Mucosa of gallbladder (tissue), 1 donor: ENCODE results near the gene DLGAP4. TPM values are rescaled to one million over a fixed set of nuclear protein-coding genes. Genes with fewer than 3 reads are reported as not detected.
"Not testable (repeated sequence)": the region's sequence is repeated elsewhere in the genome, so short reads cannot be mapped to it uniquely, and the experiment has no call there.

Source experiments
- DNase-seq: peaks from one replicate; pipeline ENCODE4 v3.0.0-alpha.2; 2020; ENCODE audit warnings: low spot score
- total RNA-seq: library from RNA; stranded (reverse); gene quantifications from one replicate; pipeline ENCODE4 v1.2.1, GENCODE V29; 2021
- donor health status: DM: no; HTN: no; CAD: no.

Gene DLGAP4
- total RNA-seq, 1 donor from 2014 or later = 78.4 TPM

GRCh38 chr20:36455972-36456625 is 150.0 kb downstream of the DLGAP4 start:
- DNase-seq = no peak

DNA sequence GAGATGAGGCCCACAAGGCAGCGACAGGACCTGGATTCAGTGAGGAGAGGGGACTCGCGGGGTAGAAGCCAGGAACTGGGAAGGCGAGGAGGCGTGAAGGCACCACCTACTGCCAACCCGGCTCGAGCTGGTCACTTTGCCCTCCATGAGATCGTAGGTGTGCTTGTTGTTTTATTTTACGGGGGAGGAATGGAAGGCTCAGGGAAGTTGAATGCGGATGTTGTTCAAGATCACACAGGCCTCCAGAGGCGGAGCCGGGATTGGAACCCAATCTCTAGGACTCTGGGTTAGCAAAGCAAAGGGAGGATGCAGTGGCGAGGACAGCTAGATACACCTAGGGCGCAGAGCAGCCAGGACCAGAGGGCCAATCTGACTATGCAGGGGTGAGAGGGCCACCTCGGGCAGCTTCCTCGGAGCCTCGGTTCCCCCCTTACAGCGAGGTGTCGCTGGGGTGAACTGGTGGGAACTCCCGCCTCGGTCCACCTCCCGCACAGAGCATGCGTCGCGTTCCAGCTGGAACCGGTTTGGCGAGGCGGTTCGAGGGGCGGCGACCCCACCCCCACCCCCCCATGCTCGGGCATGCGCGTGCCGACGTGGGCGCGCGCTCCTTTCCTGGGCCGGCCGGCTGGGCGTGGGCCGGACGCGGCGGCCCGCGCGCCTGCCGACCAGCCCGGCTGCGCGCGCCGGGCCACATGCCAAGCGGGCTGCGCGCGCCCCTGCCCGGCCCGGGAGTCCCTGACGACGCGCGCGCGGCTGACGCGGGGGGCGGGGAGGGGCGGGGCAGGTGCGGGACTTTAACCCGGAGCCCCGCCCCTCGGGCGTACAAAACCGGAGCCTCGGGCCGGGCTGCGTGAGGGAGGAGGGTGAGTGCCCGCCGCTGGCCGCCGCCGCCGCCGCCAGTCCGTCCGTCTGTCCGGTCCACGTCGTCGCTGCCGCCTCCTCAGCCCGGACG is 154.8 kb downstream of the DLGAP4 start:
- peak; percentile 95 for DNase-seq

DNA sequence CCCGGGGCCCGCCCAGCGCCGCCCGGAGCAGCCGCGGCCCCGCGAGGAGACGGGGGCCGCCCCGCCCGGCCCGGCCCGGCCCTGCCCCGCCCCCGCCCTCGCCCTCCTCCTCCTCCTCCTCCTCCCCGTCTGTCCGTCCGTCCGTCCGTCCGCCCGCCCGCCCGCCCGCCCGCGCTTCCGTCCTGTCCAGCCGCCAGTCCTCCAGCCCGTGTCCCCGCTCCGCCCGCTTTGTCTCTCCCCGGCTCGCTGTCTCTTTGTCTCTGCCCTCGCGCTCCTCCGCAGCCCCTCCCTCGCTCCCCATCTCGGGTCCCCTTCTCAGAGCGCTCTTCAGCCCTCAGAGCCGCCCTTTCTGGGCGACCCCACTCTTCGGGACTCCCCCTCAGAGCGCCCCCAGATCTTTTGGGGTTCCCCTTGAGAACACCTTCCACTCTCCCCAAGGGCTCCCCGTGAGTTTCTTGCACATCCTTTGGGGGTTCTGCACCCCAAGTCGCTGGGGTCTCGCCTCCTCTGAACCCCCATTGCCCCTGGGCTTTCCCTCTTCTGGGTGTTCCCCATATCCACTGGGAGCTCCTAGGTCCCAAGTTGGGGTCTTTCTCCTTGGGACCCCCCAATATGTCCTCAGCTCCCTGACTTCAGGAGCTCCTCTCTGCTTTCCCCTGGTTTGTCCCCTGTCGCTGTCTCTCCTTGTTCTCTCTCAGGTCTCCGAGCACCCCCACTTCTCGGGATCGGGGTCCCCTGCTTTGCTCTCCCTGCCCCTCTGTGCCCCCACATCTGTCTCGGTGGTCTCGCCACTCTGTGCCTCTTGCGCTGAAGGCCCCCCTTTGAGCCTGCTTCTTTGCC is 155.7 kb downstream of the DLGAP4 start:
- peak; percentile 44 for DNase-seq

DNA sequence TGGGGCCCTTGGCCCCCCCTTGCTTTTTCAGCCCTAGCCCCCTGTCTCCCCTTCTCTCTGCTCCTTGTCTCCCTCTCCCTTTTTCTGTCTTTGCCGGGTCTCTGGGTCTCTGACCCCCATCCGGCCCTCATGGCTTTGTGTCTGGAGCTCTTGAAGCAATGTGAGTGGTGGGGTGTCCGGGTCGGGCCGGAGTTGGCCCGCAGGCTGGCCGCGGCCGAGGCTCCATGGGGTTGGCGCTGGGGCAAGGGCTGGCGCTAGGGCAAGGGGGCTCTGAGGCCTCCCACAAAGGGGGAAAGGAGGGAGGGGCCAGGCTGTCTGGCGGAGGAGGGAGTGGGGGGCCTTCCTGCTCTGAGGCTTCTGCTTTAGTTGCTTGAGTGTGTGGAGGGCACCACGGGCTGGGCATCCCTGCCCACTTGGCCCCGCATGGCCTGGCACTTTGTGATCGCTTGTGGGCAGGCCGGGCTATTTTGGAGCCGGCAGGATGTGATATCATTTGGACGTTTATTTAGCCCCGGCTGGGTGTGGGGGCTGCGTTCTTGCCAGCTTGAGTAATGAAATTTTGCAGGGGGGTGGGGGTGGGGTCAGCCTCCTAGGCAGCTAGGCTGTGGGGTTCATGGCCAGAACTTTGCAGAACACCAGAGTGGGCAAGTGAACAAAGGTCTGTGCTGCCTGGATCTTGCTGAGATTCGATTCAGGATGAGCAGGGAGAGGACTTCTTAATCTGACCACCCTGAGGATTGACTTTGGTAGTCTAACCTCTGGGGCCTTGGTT is 156.5 kb downstream of the DLGAP4 start:
- DNase-seq = peak; percentile 48

GRCh38 chr20:36463212-36464061 is 157.3 kb downstream of the DLGAP4 start:
- DNase-seq = no peak

- no peak for DNase-seq
Measured at GRCh38 chr20:36465109-36466080, 159.3 kb downstream of the DLGAP4 start.

DNA sequence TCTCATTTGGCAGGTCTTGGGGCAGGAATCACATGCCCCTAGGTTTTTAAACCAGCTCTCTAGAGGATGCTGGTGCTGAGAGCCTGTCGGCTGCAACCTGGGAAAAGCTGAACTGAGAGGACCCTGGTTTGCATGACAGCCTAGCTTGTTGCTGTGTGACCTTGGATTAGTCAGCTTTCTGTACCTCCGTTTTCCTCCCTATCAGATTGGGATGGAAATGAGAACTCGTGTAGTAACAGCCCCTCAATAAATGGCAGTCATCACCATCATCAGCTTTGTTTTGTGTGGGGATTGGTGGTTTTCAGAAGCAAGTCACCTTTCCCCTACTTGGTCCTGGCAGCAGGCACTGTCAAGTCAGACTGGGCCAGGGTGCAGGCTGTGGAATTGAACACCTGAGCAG is 159.9 kb downstream of the DLGAP4 start:
- no peak for DNase-seq

DNA sequence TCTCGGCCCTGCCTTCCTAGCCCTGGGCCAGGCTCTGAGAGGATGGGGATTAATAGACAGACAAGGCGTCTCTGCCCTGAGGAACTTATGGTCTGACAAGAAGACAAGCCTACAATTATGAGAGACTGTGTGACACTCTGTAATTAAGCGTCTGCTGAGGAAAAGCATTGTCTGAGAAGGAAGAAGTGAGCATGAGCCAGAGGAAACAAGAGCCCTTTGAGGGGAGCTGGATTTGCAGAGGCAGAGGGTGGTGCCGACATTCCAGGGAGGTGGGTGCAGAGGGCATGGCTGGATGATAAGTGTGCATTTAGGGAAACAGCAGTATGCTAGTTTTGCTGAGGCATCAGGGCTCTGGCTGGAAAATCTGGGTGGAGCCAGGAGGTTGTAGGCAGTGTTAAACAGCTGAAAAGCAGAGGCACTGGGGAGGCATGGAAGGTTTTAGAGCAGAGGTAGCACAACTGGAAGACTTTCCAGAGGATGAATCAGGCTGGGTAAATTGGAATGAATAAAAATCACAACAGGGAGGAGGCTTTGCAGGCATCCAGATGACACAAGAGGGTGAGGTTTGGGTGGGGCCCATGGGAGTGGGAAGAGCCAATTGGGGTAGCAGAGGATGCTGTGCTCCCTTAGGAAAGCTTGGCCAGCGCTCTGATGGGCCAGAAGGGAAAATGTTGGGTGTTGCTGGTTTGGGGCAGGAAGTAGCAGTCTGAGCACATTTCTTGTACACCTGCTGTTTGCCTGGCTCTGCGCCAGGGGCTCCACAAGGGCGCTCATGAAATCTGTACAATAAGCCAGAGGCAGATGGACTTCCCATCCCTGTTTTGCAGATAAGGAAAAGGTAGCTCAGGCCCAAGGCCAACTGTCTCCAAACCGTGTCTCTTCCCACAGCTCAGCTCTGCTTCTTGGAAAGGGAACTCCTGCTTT is 161.2 kb downstream of the DLGAP4 start:
- DNase-seq = peak; percentile 35

DNA sequence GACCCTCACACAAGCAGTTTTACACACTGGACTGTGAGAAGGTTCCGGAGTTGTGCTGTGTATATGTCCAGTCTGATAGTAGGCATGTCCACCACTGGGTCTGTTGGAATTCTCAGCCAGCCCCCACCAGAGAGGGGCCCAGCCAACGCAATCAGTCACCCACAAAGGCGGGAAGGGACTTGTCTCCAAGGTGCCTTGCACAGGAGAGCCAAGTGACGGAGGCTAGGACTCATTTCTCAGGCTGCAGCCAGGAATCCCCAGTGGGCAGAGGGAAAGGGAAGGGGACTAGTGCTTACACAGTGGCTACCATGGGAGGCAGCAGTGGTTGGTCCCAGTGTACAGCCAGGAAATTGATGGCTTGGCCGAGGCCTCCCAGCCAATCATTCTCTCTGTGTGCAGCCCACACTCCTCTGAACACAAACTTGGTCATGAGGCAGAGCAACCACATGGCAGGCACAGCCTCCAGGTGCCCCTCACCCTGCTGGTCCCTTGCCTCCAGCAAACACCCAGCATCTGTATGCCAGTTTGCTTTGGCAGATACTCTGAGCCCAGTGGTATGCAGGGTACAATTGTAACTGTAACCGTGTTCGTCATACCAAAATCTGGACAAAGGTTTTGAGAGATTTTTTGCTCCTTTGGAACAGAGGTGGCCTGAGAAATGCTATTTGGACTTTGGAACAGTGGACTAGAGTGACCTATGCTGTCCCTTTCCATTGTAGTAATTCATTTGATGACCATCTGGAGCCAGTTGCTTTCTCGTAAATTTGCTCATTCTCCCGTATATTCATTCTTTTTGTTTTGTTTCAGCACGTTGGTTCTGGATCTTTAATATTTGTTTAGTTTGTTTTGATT is 162.2 kb downstream of the DLGAP4 start:
- no peak for DNase-seq

DNA sequence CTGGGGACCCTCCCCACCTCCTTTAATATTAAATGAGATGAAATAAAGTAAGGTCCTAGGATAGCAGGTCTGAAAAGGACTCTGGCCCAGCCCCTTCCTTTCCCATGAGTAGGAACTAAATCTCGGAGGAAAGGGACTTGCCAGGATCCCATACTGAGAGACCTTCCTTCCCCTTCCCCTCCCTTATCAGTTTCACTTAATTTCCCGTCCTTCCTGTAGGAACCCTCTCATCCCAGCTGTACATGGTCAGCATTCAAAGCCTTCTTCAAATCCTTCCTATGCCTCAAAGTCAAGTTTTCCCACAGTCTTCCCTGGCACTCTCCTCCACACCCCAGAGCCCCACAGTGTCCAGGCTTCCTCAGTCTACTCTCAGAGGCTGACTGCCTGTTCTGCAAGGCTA is 163.8 kb downstream of the DLGAP4 start:
- no peak for DNase-seq

DNA sequence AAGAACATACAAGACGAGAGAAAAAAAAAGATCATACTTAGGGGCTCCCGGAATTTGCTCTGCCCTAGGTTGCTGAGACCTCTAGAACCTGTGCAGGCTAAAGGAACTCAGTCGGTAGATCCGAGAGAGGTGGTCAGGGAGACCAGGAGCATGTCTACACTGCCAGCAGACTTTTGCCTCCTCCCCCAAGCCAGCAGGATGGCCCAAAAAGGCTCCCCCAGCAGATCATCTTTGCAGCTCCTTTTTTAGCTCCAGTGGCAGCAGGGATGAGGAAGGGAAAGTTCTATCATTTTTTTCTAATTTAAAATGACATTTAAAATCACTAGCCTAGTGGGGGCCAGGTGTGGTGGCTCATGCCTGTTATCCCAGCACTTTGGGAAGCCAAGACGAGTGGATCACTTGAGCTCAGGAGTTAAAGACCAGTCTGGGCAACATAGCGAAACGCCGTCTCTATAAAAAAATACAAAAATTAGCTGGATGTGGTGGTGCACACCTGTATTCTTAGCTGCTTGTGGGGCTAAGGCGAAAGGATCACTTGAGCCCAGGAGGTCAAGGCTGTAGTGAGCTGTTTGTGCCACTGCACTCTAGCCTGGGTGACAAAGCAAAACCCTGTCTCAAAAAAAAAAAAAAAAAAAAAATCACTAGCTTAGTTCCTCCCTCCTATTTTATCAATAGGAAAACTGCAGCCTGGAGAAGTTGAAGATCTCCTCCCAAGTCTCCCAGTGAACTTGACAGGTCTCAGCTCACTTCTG is 165.9 kb downstream of the DLGAP4 start:
- DNase-seq = no peak

DNA sequence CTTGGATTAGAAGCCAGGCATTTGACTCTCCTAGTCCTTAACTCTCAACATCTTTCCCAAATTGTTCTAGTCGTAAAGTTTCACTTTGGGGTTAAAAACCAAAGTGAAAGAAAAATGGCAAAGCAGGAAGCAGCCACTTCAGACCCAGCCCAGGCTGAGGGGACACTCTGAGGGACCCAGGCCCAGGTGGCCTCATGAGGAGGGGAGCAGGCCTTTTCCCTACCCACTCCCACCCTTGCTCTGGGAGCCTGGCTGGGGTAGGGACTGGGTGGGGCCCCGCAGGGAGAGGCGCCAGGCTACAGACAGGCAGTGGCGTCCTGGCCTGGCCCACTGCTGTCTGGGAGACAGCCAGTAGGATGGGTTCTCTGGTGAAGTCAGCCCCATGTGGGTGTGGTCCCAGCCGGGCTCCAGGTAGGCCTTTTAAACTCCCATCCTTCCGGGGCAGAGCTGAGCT is 166.5 kb downstream of the DLGAP4 start:
- DNase-seq = peak; percentile 60

- DNase-seq = no peak
Measured at GRCh38 chr20:36473164-36473563, 167.0 kb downstream of the DLGAP4 start.

DNA sequence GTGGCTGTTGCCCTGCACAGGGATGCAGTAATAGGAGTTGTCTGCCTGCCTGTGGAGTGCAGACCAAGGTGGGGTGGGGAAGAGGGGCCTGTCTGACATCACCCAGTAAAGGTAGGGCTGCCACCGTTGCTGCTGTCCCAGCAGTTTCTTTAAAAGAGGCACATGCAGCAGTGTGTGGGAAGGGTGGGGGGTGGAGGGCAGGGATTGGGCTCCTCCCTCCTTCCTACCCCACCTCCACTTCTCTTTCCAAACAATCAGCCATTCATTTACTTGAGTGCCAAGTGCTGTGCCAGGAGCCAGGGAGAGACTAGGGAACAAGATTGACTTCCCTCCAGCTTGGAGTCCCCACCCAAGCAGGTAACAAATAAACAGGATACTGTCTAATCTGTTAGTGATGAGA is 168.4 kb downstream of the DLGAP4 start:
- no peak for DNase-seq

DNA sequence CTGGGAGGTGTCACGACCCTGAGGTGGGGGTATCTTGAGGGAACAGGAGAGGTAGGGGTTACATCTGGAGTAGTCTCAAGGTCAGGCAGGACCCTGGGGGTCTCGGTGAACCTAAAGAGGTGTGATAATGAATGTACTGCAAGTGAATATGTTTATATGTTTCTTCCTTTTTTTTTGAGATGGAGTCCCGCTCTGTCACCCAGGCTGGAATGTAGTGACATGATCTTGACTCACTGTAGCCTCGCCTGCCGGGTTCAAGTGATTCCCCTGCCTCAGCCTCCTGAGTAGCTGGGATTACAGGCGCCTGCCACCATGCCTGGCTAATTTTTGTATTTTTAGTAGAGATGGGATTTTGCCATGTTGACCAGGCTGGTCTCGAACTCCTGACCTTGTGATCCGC is 168.9 kb downstream of the DLGAP4 start:
- DNase-seq = not testable (repeated sequence)

- DNase-seq = no peak
Measured at GRCh38 chr20:36477475-36477874, 171.3 kb downstream of the DLGAP4 start.
